Suprapubic skin (tissue), 4 donors: ENCODE data around the gene ARHGAP10. TPM values are rescaled to one million over a fixed set of nuclear protein-coding genes. Genes with fewer than 3 reads are reported as not detected.

Experiments used
- DNase-seq, 2 donors: peaks; one replicate each; pipeline ENCODE4 v3.0.0-alpha.2; 2019; ENCODE audit warnings: low spot score in 2 of 2
- H3K27ac ChIP-seq: fragments of 200-600 bp; sonication (generic); one replicate; pipeline ENCODE4 v1.5.1; 2019
- H3K27me3 ChIP-seq: fragments of 200-600 bp; sonication (generic); one replicate; pipeline ENCODE4 v1.5.1; 2019
- H3K36me3 ChIP-seq: fragments of 200-600 bp; sonication (generic); one replicate; pipeline ENCODE4 v1.5.1; 2019
- H3K4me1 ChIP-seq: fragments of 200-600 bp; sonication (generic); one replicate; pipeline ENCODE4 v1.5.1; 2019
- H3K4me3 ChIP-seq: fragments of 200-600 bp; sonication (generic); one replicate; pipeline ENCODE4 v1.5.1; 2019; ENCODE audit warnings: mild to moderate bottlenecking
- H3K9me3 ChIP-seq: fragments of 200-600 bp; sonication (generic); one replicate; pipeline ENCODE4 v1.5.1; 2019
- EP300 ChIP-seq: sonication (generic); formaldehyde crosslinking; IDR thresholded peaks from one replicate; pipeline ENCODE4 v1.6.1; 2017; ENCODE audit warnings: antibody characterized with exemption
- POLR2A ChIP-seq, 2 donors: fragments of 450-650 bp; IDR thresholded peaks; one replicate each; pipeline ENCODE4 v1.6.1; 2017; ENCODE audit warnings: antibody characterized with exemption in 2 of 2, mild to moderate bottlenecking in 2 of 2, moderate library complexity in 2 of 2
- POLR2AphosphoS5 ChIP-seq, 3 donors: sonication (generic); formaldehyde crosslinking; IDR thresholded peaks; one replicate each; pipeline ENCODE4 v1.6.1; 2017; ENCODE audit warnings: antibody characterized with exemption in 3 of 3
- WGBS: methylation state at CpG from one replicate; pipeline ENCODE4 v1.1.5; 2018; 5-methylcytosine and 5-hydroxymethylcytosine counted together
- total RNA-seq, 4 donors: library from RNA; depleted of rRNA; stranded (reverse); fragments of >200 nt; gene quantifications; one replicate each; pipeline ENCODE4 v1.1.0, GENCODE V29; 2016
- TF ChIP-seq, protein P1 (sequence below), 2 donors: fragments of 200-600 bp in 1 of 2; fragments of 450-650 bp in 1 of 2; sonication (generic) in 1 of 2; IDR thresholded peaks; one replicate each; pipeline ENCODE4 v1.5.1; 2016 to 2019; ENCODE audit warnings: antibody characterized with exemption in 2 of 2, mild to moderate bottlenecking in 1 of 2, moderate library complexity in 1 of 2

Gene ARHGAP10
- total RNA-seq, 4 donors from 2014 or later = 32.5 to 59.0 (median 36.8) TPM

DNA sequence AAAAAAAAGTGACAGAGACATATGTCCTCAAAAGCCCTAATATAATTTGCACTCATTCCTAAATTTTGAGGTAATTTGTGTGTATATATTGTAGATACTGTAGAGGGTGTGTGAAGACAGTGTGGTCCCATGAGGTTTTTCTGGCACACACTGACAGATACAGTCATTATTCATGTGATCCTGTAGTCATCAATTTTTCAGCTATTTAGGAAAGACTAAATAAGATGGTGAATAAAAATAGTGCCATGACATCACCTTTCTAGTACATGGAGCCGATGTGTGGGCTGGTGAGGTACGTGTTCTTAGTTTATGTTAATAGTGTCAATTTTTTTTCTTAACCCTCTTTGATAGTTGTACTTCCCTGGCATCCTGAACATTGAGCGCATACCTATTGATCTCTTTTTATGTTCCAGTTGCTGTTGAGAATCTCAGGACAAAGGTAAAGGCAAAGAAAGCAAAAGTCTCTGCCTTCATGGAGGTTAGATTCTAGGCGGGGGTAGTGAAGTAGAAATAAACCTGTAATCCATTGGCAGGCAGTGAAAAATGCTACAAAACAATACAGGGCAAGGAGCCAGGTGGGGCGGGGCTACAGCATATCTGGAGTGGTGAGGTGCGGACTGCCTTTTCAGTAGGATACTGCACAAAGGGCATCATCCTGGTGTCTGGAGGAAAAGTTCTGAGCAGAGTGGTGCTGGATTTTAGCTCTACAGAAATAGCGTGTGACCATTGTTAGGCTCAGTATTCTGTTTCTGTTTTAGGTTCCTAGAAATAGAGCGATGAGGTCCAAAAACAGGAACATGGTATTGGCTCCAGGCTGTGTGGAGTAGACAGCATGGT, 93.8 kb downstream of the ARHGAP10 start:
- 64% methylated on average over 8 of the region's 8 CpGs for WGBS
- TF ChIP-seq POLR2A (IDR thresholded peaks at IDR 0.05) (no peak), POLR2AphosphoS5 (IDR thresholded peaks at IDR 0.05) (no peak), EP300 (no peak)
- TF ChIP-seq, protein P1, sequence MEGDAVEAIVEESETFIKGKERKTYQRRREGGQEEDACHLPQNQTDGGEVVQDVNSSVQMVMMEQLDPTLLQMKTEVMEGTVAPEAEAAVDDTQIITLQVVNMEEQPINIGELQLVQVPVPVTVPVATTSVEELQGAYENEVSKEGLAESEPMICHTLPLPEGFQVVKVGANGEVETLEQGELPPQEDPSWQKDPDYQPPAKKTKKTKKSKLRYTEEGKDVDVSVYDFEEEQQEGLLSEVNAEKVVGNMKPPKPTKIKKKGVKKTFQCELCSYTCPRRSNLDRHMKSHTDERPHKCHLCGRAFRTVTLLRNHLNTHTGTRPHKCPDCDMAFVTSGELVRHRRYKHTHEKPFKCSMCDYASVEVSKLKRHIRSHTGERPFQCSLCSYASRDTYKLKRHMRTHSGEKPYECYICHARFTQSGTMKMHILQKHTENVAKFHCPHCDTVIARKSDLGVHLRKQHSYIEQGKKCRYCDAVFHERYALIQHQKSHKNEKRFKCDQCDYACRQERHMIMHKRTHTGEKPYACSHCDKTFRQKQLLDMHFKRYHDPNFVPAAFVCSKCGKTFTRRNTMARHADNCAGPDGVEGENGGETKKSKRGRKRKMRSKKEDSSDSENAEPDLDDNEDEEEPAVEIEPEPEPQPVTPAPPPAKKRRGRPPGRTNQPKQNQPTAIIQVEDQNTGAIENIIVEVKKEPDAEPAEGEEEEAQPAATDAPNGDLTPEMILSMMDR (IDR thresholded peaks at IDR 0.05) = no peak
- Histone ChIP-seq H3K27ac (peak overlapping the region; percentile 57), H3K4me1 (peaks cover 78% of the 10 kb centered on the region), H3K27me3 (no peaks in the 10 kb centered on the region), H3K9me3 (no peaks in the 10 kb centered on the region), H3K36me3 (peaks cover 4% of the 10 kb centered on the region), H3K4me3 (no peak overlapping the region)
- no peak for DNase-seq

DNA sequence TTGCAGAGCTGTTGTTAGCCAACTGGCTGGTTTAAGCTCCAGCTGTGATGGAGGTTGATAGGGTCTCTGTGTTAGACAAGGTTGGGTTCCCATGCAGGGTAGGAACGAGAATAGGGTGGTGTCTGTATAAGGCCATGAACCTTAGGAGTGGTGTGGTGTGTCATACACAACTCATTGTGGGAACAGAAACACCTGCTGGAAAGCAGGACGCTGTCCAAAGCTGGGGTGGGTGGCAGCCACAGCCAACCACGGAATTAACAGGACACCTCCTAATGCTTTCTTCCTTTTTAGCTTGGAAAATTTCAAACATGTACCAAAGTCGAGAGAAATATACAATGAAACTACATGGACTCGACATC, 94.4 kb downstream of the ARHGAP10 start:
- Histone ChIP-seq H3K4me3 (no peak overlapping the region), H3K27me3 (no peaks in the 10 kb centered on the region), H3K9me3 (no peaks in the 10 kb centered on the region), H3K27ac (peak overlapping the region; percentile 57), H3K36me3 (peaks cover 4% of the 10 kb centered on the region), H3K4me1 (peaks cover 78% of the 10 kb centered on the region)
- 82% methylated on average over 5 of the region's 5 CpGs for WGBS
- TF ChIP-seq, protein P1 (IDR thresholded peaks at IDR 0.05) = no peak
- TF ChIP-seq POLR2A (IDR thresholded peaks at IDR 0.05) = no peak
- TF ChIP-seq EP300 = no peak
- no peak for TF ChIP-seq POLR2AphosphoS5 (IDR thresholded peaks at IDR 0.05)
- no peak for DNase-seq

DNA sequence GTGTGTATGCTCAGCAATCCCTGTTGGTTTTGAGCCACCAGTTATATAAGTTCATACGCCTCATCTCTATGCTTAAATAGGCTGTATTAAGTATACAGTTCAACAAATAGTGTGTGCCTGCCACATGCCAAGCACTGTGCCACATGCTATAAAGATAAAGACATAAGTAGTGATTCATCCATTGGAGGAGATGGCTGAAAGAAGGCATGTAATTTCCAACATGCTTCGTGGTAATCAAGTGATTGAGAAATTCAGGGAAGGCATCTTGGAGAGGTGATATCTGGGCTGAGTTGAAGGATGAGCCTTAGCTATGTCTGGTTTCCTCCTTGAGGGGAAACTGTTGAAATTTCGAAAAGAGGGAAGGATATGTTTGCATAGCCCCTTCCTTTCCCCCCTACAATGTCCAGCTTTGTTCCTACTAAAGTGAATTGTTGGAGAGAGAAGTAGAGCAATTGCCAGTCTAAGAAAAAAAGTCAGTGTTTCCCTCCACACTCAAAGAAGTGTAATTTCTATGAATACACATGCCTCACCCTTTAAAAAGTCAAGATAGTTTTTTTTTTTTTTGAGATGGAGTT, 96.5 kb downstream of the ARHGAP10 start:
- H3K9me3 ChIP-seq = no peaks in the 10 kb centered on the region
- 46% methylated on average over 3 of the region's 3 CpGs for WGBS
- H3K36me3 ChIP-seq = peaks cover 4% of the 10 kb centered on the region
- no peaks in the 10 kb centered on the region for H3K27me3 ChIP-seq
- H3K4me3 ChIP-seq = no peak overlapping the region
- H3K4me1 ChIP-seq = peaks cover 74% of the 10 kb centered on the region
- H3K27ac ChIP-seq = peak overlapping the region; percentile 92
- TF ChIP-seq POLR2AphosphoS5 (IDR thresholded peaks at IDR 0.05) (peak in 1 of 3 donors; percentile 16), POLR2A (IDR thresholded peaks at IDR 0.05) (no peak), EP300 (no peak)
- TF ChIP-seq, protein P1 (IDR thresholded peaks at IDR 0.05) = no peak
- DNase-seq = no peak

DNA sequence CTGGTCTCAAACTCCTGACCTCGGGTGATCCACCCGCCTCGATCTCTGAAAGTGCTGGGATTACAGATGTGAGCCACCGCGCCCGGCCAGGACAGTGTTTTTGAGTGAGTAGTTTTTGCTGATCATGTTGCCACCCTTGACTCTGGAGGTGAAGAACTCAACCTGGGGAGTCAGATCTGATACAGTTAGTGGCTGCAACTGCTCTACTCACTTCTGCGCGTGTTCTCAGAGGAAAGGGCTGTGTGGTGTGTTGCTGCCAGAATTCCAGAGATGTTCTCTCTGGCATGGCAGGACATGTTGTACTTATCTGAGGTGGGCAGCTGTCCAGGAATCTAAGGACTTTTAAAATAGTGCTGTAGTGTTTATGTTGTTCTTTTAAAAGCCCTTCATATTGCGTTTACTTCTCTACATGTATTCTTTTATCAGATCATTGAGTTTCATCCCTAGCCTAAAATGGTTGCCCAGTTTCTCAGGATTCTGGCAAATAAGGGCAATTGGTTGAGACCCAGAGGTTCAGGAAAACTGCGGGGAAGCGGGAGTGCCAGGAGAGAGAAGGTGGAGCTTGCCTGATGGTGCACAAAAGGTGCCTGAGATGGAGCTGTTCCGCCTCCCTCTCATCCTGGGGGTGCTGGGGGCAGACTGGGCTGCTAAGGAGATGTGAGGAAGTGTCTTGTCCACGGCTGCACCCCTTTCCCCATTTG, 97.7 kb downstream of the ARHGAP10 start:
- H3K27ac ChIP-seq = peak overlapping the region; percentile 92
- TF ChIP-seq, protein P1 (IDR thresholded peaks at IDR 0.05) = no peak
- TF ChIP-seq EP300 (peak; percentile 81), POLR2AphosphoS5 (IDR thresholded peaks at IDR 0.05) (peak in 1 of 3 donors; percentile 83), POLR2A (IDR thresholded peaks at IDR 0.05) (no peak)
- H3K4me1 ChIP-seq = peaks cover 74% of the 10 kb centered on the region
- 50% methylated on average over 13 of the region's 13 CpGs for WGBS
- no peak overlapping the region for H3K4me3 ChIP-seq
- no peaks in the 10 kb centered on the region for H3K9me3 ChIP-seq
- no peaks in the 10 kb centered on the region for H3K27me3 ChIP-seq
- H3K36me3 ChIP-seq = peaks cover under 1% of the 10 kb centered on the region
- DNase-seq = no peak

DNA sequence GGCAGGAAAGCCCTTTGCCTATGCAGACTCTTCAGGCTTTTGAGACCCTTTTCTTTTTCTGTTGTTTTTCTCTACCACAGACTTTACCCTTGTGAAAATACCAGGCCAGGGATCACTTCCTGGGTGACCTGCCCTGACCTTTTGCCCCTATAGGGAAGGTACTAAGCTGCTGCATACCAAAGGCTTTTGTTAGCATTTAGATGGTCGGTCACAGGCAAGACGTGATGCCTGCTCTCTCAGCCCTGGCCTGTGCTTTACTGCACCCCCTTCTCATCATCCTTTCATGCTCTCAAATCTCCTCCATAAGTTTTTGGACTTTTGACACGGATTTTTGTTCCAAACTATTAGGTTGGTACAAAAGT, 98.2 kb downstream of the ARHGAP10 start:
- Histone ChIP-seq H3K27ac (peak overlapping the region; percentile 92), H3K4me1 (peaks cover 69% of the 10 kb centered on the region), H3K36me3 (no peaks in the 10 kb centered on the region), H3K9me3 (no peaks in the 10 kb centered on the region), H3K4me3 (no peak overlapping the region), H3K27me3 (no peaks in the 10 kb centered on the region)
- WGBS = 77% methylated on average over 3 of the region's 3 CpGs
- TF ChIP-seq, protein P1 (IDR thresholded peaks at IDR 0.05) = no peak
- TF ChIP-seq POLR2A (IDR thresholded peaks at IDR 0.05) (no peak), EP300 (no peak), POLR2AphosphoS5 (IDR thresholded peaks at IDR 0.05) (no peak)
- no peak for DNase-seq
